ENCODE results near the gene GCSAM. TPM values are rescaled to one million over a fixed set of nuclear protein-coding genes. Genes with fewer than 3 reads are reported as not detected.

The GCSAM gene
- polyA plus RNA-seq, 2 of the 4 experiments (the other 2 are of a cell fraction), result not detected

- H3K4me2 ChIP-seq, result peak overlapping the region; percentile 47
- H3K27ac ChIP-seq, result peak overlapping the region in 1 of 2 experiments; percentile 45; a peak in 4 of 6 replicates
- peak in 1 of 2 experiments; percentile 71 for DNase-seq (ENCODE audit: low read depth in 1 of 2, low spot score in 1 of 2)
- no peaks in the 10 kb centered on the region for H3K9me3 ChIP-seq
- H3K4me3 ChIP-seq, result no peak overlapping the region
- peaks cover 30% of the 10 kb centered on the region for H3K4me1 ChIP-seq
- CTCF ChIA-PET, result no interaction called here
- WGBS (ENCODE audit: missing lambda C conversion rate), result 21% methylated on average over 2 of the region's 2 CpGs
- POLR2A ChIA-PET, result no interaction called here
- no peak for FAIRE-seq
- TF ChIP-seq CHD2 (IDR thresholded peaks at IDR 0.05; ENCODE audit: low read length, partially characterized antibody), result no peak
- peak; percentile 54 for TF ChIP-seq JUNB (IDR thresholded peaks at IDR 0.05)
- TF ChIP-seq HOXA7 (CRISPR knock-in tag; IDR thresholded peaks at IDR 0.05), result no peak
- TF ChIP-seq CHD4 (IDR thresholded peaks at IDR 0.05; ENCODE audit: borderline replicate concordance), result no peak
- peak in 1 of 2 experiments; percentile 14; a peak in 1 of 5 replicates for TF ChIP-seq EP300 (IDR thresholded peaks at IDR 0.05)
- TF ChIP-seq FOSL2 (IDR thresholded peaks at IDR 0.05), result peak; percentile 14; the same call in 1 of the 2 replicates
- TF ChIP-seq FOSL2 (CRISPR knock-in tag; IDR thresholded peaks at IDR 0.05), result peak; percentile 66
- no peak for TF ChIP-seq HOXB13 (CRISPR knock-in tag; IDR thresholded peaks at IDR 0.05; ENCODE audit: low read depth)
- ATAC-seq, result peak; percentile 79 to 80
These were observed 31.1 kb downstream of the GCSAM start for GRCh38 chr3:112101916-112102315.

DNA sequence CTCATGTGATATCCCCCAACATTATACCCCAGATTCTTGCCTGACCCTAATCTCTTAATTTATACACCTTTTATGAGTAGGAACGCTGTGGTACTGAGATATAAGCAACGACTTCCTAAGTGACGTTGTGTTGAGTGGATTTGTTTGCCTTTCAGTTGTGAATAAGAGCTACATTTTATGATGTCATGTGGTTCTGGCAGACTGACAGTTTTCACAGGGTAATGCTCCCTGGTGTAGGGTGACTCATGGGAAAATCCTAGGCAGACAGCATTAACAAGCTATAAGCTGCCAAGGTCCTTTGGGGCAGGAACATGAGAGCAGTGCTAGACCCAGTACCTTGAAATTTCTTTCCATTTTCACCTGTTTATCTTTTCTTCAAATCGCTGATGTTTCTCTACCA lies 35.7 kb downstream of the GCSAM start:
- peak; percentile 81 to 94 for DNase-seq (ENCODE audit: low read depth in 1 of 2, low spot score in 1 of 2)
- peak overlapping the region; percentile 69 for H3K4me2 ChIP-seq
- peak; percentile 99 for FAIRE-seq
- ATAC-seq, result peak; percentile 91 to 95
- 1% methylated on average over 4 of the region's 4 CpGs for WGBS (ENCODE audit: missing lambda C conversion rate)
- ChIA-PET CTCF (interaction anchor here (0.9 to 1.7 kb wide), 2 partner anchors 63 to 94 kb away, joined by 3 to 4 read pairs; no protein-coding TSS in a partner anchor), POLR2A (interaction anchor here (0.5 to 1.1 kb wide), 3 partner anchors 11 to 1694 kb away, joined by 4 to 8 read pairs (median 5); partner anchors contain the start of genes ATP6V1A and C3orf52)
- peak overlapping the region; percentile 29 to 51; a peak in 3 of 6 replicates for H3K27ac ChIP-seq
- H3K9me3 ChIP-seq, result no peaks in the 10 kb centered on the region
- H3K4me1 ChIP-seq, result peaks cover 47% of the 10 kb centered on the region
- H3K4me3 ChIP-seq, result no peak overlapping the region
- peak; percentile 64 for TF ChIP-seq MAFK (IDR thresholded peaks at IDR 0.05; ENCODE audit: partially characterized antibody)
- TF ChIP-seq ZC3H11A (IDR thresholded peaks at IDR 0.05), result no peak
- TF ChIP-seq RAD21 (conservative IDR thresholded peaks at IDR 0.05 in 1 of 2, IDR thresholded peaks at IDR 0.05 in 1 of 2), result 0 out of 5 replicates have a peak, but pooled peaks of 1 of the 2 experiments have one; percentile 2
- no peak for TF ChIP-seq NR3C1 (IDR thresholded peaks at IDR 0.05)
- TF ChIP-seq FOXS1 (CRISPR knock-in tag; IDR thresholded peaks at IDR 0.05), result no peak
- TF ChIP-seq HMGXB4 (CRISPR knock-in tag; IDR thresholded peaks at IDR 0.05; ENCODE audit: borderline replicate concordance), result no peak
- no peak for TF ChIP-seq ZFP36 (IDR thresholded peaks at IDR 0.05; ENCODE audit: borderline replicate concordance, partially characterized antibody)
- TF ChIP-seq RFX5 (IDR thresholded peaks at IDR 0.05), result no peak
- no peak for TF ChIP-seq BHLHE40 (IDR thresholded peaks at IDR 0.05; ENCODE audit: low read depth, low read length)
- TF ChIP-seq, protein P1, sequence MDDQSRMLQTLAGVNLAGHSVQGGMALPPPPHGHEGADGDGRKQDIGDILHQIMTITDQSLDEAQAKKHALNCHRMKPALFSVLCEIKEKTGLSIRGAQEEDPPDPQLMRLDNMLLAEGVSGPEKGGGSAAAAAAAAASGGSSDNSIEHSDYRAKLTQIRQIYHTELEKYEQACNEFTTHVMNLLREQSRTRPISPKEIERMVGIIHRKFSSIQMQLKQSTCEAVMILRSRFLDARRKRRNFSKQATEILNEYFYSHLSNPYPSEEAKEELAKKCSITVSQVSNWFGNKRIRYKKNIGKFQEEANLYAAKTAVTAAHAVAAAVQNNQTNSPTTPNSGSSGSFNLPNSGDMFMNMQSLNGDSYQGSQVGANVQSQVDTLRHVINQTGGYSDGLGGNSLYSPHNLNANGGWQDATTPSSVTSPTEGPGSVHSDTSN (IDR thresholded peaks at IDR 0.05), result no peak
- no peak for TF ChIP-seq ZSCAN20 (CRISPR knock-in tag; IDR thresholded peaks at IDR 0.05)
- no peak for TF ChIP-seq PHF8 (IDR thresholded peaks at IDR 0.05; ENCODE audit: borderline replicate concordance, low read depth)
- no peak for TF ChIP-seq KDM5A (IDR thresholded peaks at IDR 0.05)
- TF ChIP-seq EP300 (IDR thresholded peaks at IDR 0.05), result no peak; a peak in 1 of 5 replicates
- TF ChIP-seq JUNB (IDR thresholded peaks at IDR 0.05), result peak; percentile 78
- no peak for TF ChIP-seq ZNF302 (CRISPR knock-in tag; IDR thresholded peaks at IDR 0.05)
- TF ChIP-seq, protein P2, sequence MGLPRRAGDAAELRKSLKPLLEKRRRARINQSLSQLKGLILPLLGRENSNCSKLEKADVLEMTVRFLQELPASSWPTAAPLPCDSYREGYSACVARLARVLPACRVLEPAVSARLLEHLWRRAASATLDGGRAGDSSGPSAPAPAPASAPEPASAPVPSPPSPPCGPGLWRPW (IDR thresholded peaks at IDR 0.05), result no peak
- no peak for TF ChIP-seq CHD2 (IDR thresholded peaks at IDR 0.05; ENCODE audit: low read length, partially characterized antibody)
- TF ChIP-seq GATA3 (IDR thresholded peaks at IDR 0.05; ENCODE audit: borderline replicate concordance), result no peak; the same call in 1 of the 2 replicates
- TF ChIP-seq POLR2AphosphoS2 (conservative IDR thresholded peaks at IDR 0.05; ENCODE audit: low read length), result no peak
- TF ChIP-seq, protein P3, sequence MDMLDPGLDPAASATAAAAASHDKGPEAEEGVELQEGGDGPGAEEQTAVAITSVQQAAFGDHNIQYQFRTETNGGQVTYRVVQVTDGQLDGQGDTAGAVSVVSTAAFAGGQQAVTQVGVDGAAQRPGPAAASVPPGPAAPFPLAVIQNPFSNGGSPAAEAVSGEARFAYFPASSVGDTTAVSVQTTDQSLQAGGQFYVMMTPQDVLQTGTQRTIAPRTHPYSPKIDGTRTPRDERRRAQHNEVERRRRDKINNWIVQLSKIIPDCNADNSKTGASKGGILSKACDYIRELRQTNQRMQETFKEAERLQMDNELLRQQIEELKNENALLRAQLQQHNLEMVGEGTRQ (IDR thresholded peaks at IDR 0.05), result no peak
- TF ChIP-seq ELK1 (IDR thresholded peaks at IDR 0.05; ENCODE audit: low read depth, low read length), result no peak
- no peak; a peak in 1 of 5 replicates for TF ChIP-seq JUN (IDR thresholded peaks at IDR 0.05)
- TF ChIP-seq RNF2 (IDR thresholded peaks at IDR 0.05; ENCODE audit: borderline replicate concordance, low read depth), result no peak
- no peak for TF ChIP-seq ESRRA (IDR thresholded peaks at IDR 0.05; ENCODE audit: borderline replicate concordance, low read length)
- TF ChIP-seq HOXB5 (CRISPR knock-in tag; IDR thresholded peaks at IDR 0.05), result no peak
- no peak for TF ChIP-seq RCOR1 (IDR thresholded peaks at IDR 0.05; ENCODE audit: low read depth, low read length)
- TF ChIP-seq HDAC2 (IDR thresholded peaks at IDR 0.05), result no peak
- TF ChIP-seq EHMT2 (IDR thresholded peaks at IDR 0.05; ENCODE audit: low read depth), result no peak
- no peak for TF ChIP-seq TFCP2L1 (CRISPR knock-in tag; IDR thresholded peaks at IDR 0.05)
